ENCODE results near the gene BBS9. TPM values are rescaled to one million over a fixed set of nuclear protein-coding genes. Genes with fewer than 3 reads are reported as not detected.

BBS9 gene
- total and polyA plus RNA-seq, 9 of the 15 experiments (the other 6 are each of a cell fraction or from before 2014, with no cell fraction given), result 0.77 to 3.3 (median 2.4) TPM

GRCh38 chr7:33582104-33582503, 452.7 kb downstream of the BBS9 start (continued):
- TF ChIP-seq RBM14 (IDR thresholded peaks at IDR 0.05; ENCODE audit: borderline replicate concordance, insufficient read depth, low read depth, low read length), result no peak

- Histone ChIP-seq H3K9me1 (ENCODE audit: control insufficient read depth, insufficient read depth, low read length) (no peaks in the 10 kb centered on the region), H3K4me2 (ENCODE audit: insufficient read depth, low read length) (no peak overlapping the region), H3K9me3 (replicated peaks; ENCODE audit: control insufficient read depth, insufficient read depth, low read depth, low read length) (0 out of 2 replicates have a peak, but pooled peaks cover 1% of the 10 kb centered on the region), H3K36me3 (ENCODE audit: control insufficient read depth, insufficient read depth, low read length) (no peaks in the 10 kb centered on the region), H3K27me3 (ENCODE audit: control insufficient read depth in 2 of 2, insufficient read depth in 2 of 2, low read length in 2 of 2) (no peaks in the 10 kb centered on the region), H4K20me1 (replicated peaks; ENCODE audit: control insufficient read depth, insufficient read depth, low read length) (no peaks in the 10 kb centered on the region), H3K27ac (ENCODE audit: extremely low read depth, low read depth, low read length) (no peak overlapping the region), H3K4me1 (replicated peaks in 1 of 2; ENCODE audit: control insufficient read depth in 2 of 2, insufficient read depth in 2 of 2, low read length in 2 of 2) (no peaks in the 10 kb centered on the region), H3K4me3 (no peak overlapping the region), H3K9ac (ENCODE audit: insufficient read depth in 1 of 2, low read depth in 2 of 2, low read length in 2 of 2) (no peak overlapping the region), H2AFZ (ENCODE audit: low read depth, low read length) (no peak overlapping the region), H3K79me2 (ENCODE audit: control insufficient read depth, insufficient read depth, low read length) (no peaks in the 10 kb centered on the region)
- no TSS peak for BruUV-seq (replicated peaks)
- 0% methylated on average over 1 of the region's 1 CpG for WGBS (ENCODE audit: insufficient coverage, low coverage, missing lambda C conversion rate)
- ATAC-seq (no peak), DNase-seq (ENCODE audit: extremely low read depth in 1 of 4, low spot score in 3 of 4) (no peak), FAIRE-seq (no peak)
- in situ Hi-C loops (cut with MboI), result no loop called here
- intact Hi-C loops (cut with micrococcal nuclease), result no loop called here
- ChIA-PET CTCF (ENCODE audit: low intra/inter-chr PET ratio) (no interaction called here), POLR2A (no interaction called here)
- TF ChIP-seq ZNF445 (CRISPR knock-in tag; IDR thresholded peaks at IDR 0.05; ENCODE audit: low read depth) (no peak), ZNF707 (CRISPR knock-in tag; conservative IDR thresholded peaks at IDR 0.05) (no peak), RBM15 (IDR thresholded peaks at IDR 0.05; ENCODE audit: insufficient read depth, low read length) (no peak), POLR2G (IDR thresholded peaks at IDR 0.05; ENCODE audit: low read depth, low read length) (no peak), DDX20 (tag; IDR thresholded peaks at IDR 0.05; ENCODE audit: low read depth) (no peak), PTBP1 (IDR thresholded peaks at IDR 0.05; ENCODE audit: low read depth, low read length) (no peak), ATF6 (CRISPR knock-in tag; IDR thresholded peaks at IDR 0.05) (no peak), U2AF2 (optimal IDR thresholded peaks at IDR 0.05; ENCODE audit: low read depth, low read length) (no peak), ZNF507 (tag; conservative IDR thresholded peaks at IDR 0.05) (no peak), ZNF592 (IDR thresholded peaks at IDR 0.05) (no peak), EZH2 (IDR thresholded peaks at IDR 0.05; ENCODE audit: borderline replicate concordance, low read depth, low read length) (no peak), ZEB2 (IDR thresholded peaks at IDR 0.05) (no peak), PRPF4 (IDR thresholded peaks at IDR 0.05; ENCODE audit: insufficient read depth, low read depth, low read length, poor library complexity, severe bottlenecking) (no peak), PRMT5 (CRISPR knock-in tag; IDR thresholded peaks at IDR 0.05) (no peak), ZFP1 (CRISPR knock-in tag; IDR thresholded peaks at IDR 0.05) (no peak)
These were observed 453.2 kb downstream of the BBS9 start for GRCh38 chr7:33582533-33582932.

All from K562 (cell line).